ENCODE data around the gene ZBTB11. TPM values are rescaled to one million over a fixed set of nuclear protein-coding genes. Genes with fewer than 3 reads are reported as not detected.

Gene ZBTB11
- total and polyA plus RNA-seq, 9 of the 15 experiments (the other 6 are each of a cell fraction or from before 2014, with no cell fraction given): 6.2 to 31.9 (median 21.4) TPM

- TF ChIP-seq RFX7 (CRISPR knock-in tag; IDR thresholded peaks at IDR 0.05) (0 out of 2 replicates have a peak, but pooled peaks have one; percentile 62), CREB3 (tag; conservative IDR thresholded peaks at IDR 0.05; ENCODE audit: low read depth) (peak; percentile 91), ELK3 (CRISPR knock-in tag; IDR thresholded peaks at IDR 0.05) (0 out of 2 replicates have a peak, but pooled peaks have one; percentile 28), CTBP1 (IDR thresholded peaks at IDR 0.05; ENCODE audit: borderline replicate concordance) (0 out of 2 replicates have a peak, but pooled peaks have one; percentile 12), DDX20 (tag; IDR thresholded peaks at IDR 0.05; ENCODE audit: low read depth) (peak; percentile 69; the same call in 1 of the 2 replicates), ZNF639 (CRISPR knock-in tag; conservative IDR thresholded peaks at IDR 0.05 in 1 of 2, IDR thresholded peaks at IDR 0.05 in 1 of 2) (peak in 1 of 2 experiments; percentile 25; a peak in 1 of 4 replicates), GTF2A2 (tag; IDR thresholded peaks at IDR 0.05) (peak; percentile 66; the same call in 1 of the 2 replicates), HINFP (tag; conservative IDR thresholded peaks at IDR 0.05; ENCODE audit: low read depth) (peak; percentile 76), E4F1 (CRISPR knock-in tag; IDR thresholded peaks at IDR 0.05; ENCODE audit: borderline replicate concordance) (peak; percentile 51; the same call in 1 of the 2 replicates), ZFP1 (CRISPR knock-in tag; IDR thresholded peaks at IDR 0.05) (peak; percentile 48; the same call in 1 of the 2 replicates), PATZ1 (CRISPR knock-in tag; IDR thresholded peaks at IDR 0.05; ENCODE audit: borderline replicate concordance) (0 out of 2 replicates have a peak, but pooled peaks have one; percentile 65), TEAD1 (CRISPR knock-in tag; IDR thresholded peaks at IDR 0.05) (peak in 1 of 2 experiments; percentile 87; a peak in 2 of 4 replicates), ZNF444 (CRISPR knock-in tag; IDR thresholded peaks at IDR 0.05) (0 out of 2 replicates have a peak, but pooled peaks have one; percentile 15), ZNF79 (CRISPR knock-in tag; IDR thresholded peaks at IDR 0.05; ENCODE audit: low read depth) (peak; percentile 83; the same call in 1 of the 2 replicates), BCL6 (CRISPR knock-in tag; IDR thresholded peaks at IDR 0.05) (0 out of 2 replicates have a peak, but pooled peaks have one; percentile 28), IFI16 (CRISPR knock-in tag; IDR thresholded peaks at IDR 0.05) (peak; percentile 86), ZEB2 (IDR thresholded peaks at IDR 0.05) (peak; percentile 83), ZNF583 (CRISPR knock-in tag; IDR thresholded peaks at IDR 0.05) (peak; percentile 97)
Measured at GRCh38 chr3:101631959-101632358, 45.0 kb downstream of the ZBTB11 start (continued).

Measured in K562 (cell line).